H1 (cell line): ENCODE data around the gene BRIP1. TPM values are rescaled to one million over a fixed set of nuclear protein-coding genes. Genes with fewer than 3 reads are reported as not detected.

Source experiments
- PHF8 ChIP-seq: fragments of 200-600 bp; sonication (generic); conservative IDR thresholded peaks from 2 replicates; pipeline ENCODE4 v1.7.1; 2012; ENCODE audit warnings: low read depth, mild to moderate bottlenecking, inconsistent platforms, low read length, moderate library complexity
- SIN3A ChIP-seq, 2 experiments: IDR thresholded peaks in 1 of 2; conservative IDR thresholded peaks in 1 of 2; 2 replicates each; pipeline ENCODE4 v1.6.1; 2011 to 2012; ENCODE audit warnings: low read length in 2 of 2, improper control_type of control experiment in 1 of 2, low read depth in 1 of 2, mild to moderate bottlenecking in 1 of 2
- polyA plus RNA-seq, 7 experiments: library from polyadenylated mRNA; depleted of rRNA in 3 of 7; stranded (reverse) in 5 of 7; unstranded in 2 of 7; fragments of >200 nt in 5 of 7; fragments of 200-250 nt in 2 of 7; gene quantifications; 1 replicate in 5 of 7; 2 replicates in 1 of 7; 4 replicates in 1 of 7; pipeline versions ENCODE4 v1.2.1 to v1.2.3, GENCODE V29; 2011 to 2013; ENCODE audit warnings: missing spikeins in 2 of 7, mixed read lengths in 2 of 7
- total RNA-seq: library from RNA; stranded (reverse); fragmentation: NEBNext Ultra II Directional; extraction: Animal tissue kit (Norgen Biotek cat#: 25700); gene quantifications from 2 replicates; pipeline ENCODE4 v1.2.1, GENCODE V29; 2021

Gene BRIP1
- total and polyA plus RNA-seq, 2 of the 8 experiments (the other 6 are each of a cell fraction or from before 2014, with no cell fraction given) = 5.8 to 19.2 TPM

DNA sequence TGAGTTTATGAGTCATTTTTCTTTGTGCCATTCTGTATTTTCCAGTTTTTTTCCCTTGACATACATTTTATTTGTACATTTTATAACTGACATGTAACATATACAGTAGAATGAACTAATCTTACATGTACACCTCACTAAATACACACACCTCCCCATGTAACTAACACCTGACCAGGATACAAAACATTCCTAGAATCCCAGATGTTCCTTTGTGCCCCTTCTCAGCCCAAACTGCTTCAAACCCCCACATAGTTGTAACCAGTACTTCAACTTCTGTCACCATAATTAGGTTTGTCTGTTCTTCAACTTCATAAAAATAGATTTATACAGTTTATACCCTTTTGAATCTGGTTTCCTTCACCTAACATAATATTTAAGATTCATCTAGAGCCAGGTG lies 73.5 kb downstream of the BRIP1 start (continued):
- no peak for TF ChIP-seq SIN3A (conservative IDR thresholded peaks at IDR 0.05 in 1 of 2, IDR thresholded peaks at IDR 0.05 in 1 of 2; ENCODE audit: low read depth in 1 of 2, low read length in 2 of 2)
- TF ChIP-seq PHF8 = no peak
